ENCODE data around the gene SORCS1.

GRCh38 chr10:106836933-106837663, 327.4 kb downstream of the SORCS1 start:
- TF ChIP-seq RXRA (IDR thresholded peaks at IDR 0.05) (no peak), CTCF (IDR thresholded peaks at IDR 0.05; ENCODE audit: low read depth, low read length, missing input control) (no peak), REST (IDR thresholded peaks at IDR 0.05) (no peak), FOXA1 (IDR thresholded peaks at IDR 0.05) (no peak), JUND (IDR thresholded peaks at IDR 0.05) (no peak), RAD21 (IDR thresholded peaks at IDR 0.05) (no peak), GABPA (IDR thresholded peaks at IDR 0.05 in 1 of 2, conservative IDR thresholded peaks at IDR 0.05 in 1 of 2) (no peak), MAX (IDR thresholded peaks at IDR 0.05) (no peak), HNF4G (IDR thresholded peaks at IDR 0.05) (no peak), SP1 (IDR thresholded peaks at IDR 0.05) (no peak), TAF1 (conservative IDR thresholded peaks at IDR 0.05) (no peak), ATF3 (IDR thresholded peaks at IDR 0.05) (no peak), ZBTB33 (IDR thresholded peaks at IDR 0.05) (no peak), YY1 (IDR thresholded peaks at IDR 0.05) (no peak)
